Psoas muscle (tissue), 8 donors: Measurements from ENCODE around the gene C14orf93. TPM values are rescaled to one million over a fixed set of nuclear protein-coding genes. Genes with fewer than 3 reads are reported as not detected.

Experiments used
- ATAC-seq, 4 donors: fragments of 200-7000 bp; cut with Tn5 transposase; one replicate each; pipeline ENCODE4 v1.9.1; 2020; ENCODE audit warnings: moderate library complexity in 3 of 4, mild to moderate bottlenecking in 2 of 4
- DNase-seq, 2 donors: peaks; one replicate each; pipeline ENCODE4 v3.0.0-alpha.2; 2020
- H3K27ac ChIP-seq: fragments of 200-600 bp; one replicate; pipeline ENCODE4 v1.8.0; 2022
- H3K27me3 ChIP-seq, 3 donors: fragments of 200-600 bp in 1 of 3; one replicate each; pipeline versions ENCODE4 v1.6.1 to v1.8.0; 2013 to 2022; ENCODE audit warnings: low read length in 2 of 3, mild to moderate bottlenecking in 2 of 3, moderate library complexity in 1 of 3; ENCODE audit not compliant: insufficient read depth in 3 of 3
- H3K36me3 ChIP-seq, 2 donors: fragments of 200-600 bp in 1 of 2; one replicate each; pipeline versions ENCODE4 v1.6.1 to v1.8.0; 2013 to 2022; ENCODE audit warnings: low read depth in 1 of 2, mild to moderate bottlenecking in 1 of 2, moderate library complexity in 1 of 2; ENCODE audit not compliant: insufficient read depth in 1 of 2
- H3K4me1 ChIP-seq: fragments of 200-600 bp; one replicate; pipeline ENCODE4 v1.8.0; 2022
- H3K4me3 ChIP-seq: fragments of 200-600 bp; one replicate; pipeline ENCODE4 v1.8.0; 2022; ENCODE audit warnings: mild to moderate bottlenecking
- H3K9me3 ChIP-seq: fragments of 200-600 bp; one replicate; pipeline ENCODE4 v1.8.0; 2022
- WGBS, 3 donors: extraction: QIAGEN DNeasy Blood & Tissue Kit; methylation state at CpG; one replicate each; pipeline versions ENCODE4 v1.1.6 to v1.1.7; 2013; 5-methylcytosine and 5-hydroxymethylcytosine counted together
- intact Hi-C, 2 donors: fragments of 100-400 bp; cut with DNase I; formaldehyde crosslinking; loops; one replicate each; pipeline versions ENCODE4 v1.11.0 to v1.14.2; 2022
- polyA plus RNA-seq, 3 donors: library from polyadenylated mRNA; stranded (reverse); fragments of 200-250 nt; gene quantifications; one replicate each; pipeline ENCODE4 v1.2.3, GENCODE V29; 2013
- total RNA-seq, 4 donors: library from RNA; stranded (reverse); fragmentation: NEBNext Ultra II Directional in 2 of 4; extraction: Animal tissue kit (Norgen Biotek cat#: 25700) in 2 of 4; gene quantifications; one replicate each; pipeline versions ENCODE4 v1.2.1 to v1.2.4, GENCODE V29; 2021 to 2023
- TF ChIP-seq, protein P1 (sequence below): fragments of 200-600 bp; IDR thresholded peaks from one replicate; pipeline ENCODE4 v1.8.0; 2022; ENCODE audit warnings: antibody characterized with exemption
- donor health status: healthy with polysubstance abuse.
- donor health status: DM: no; HTN: no; CAD: no; lungs with moderate emphysema.
- donor health status: Bipolar disorder and iron deficiency.
- donor health status: healthy.
- donor health status: DM: yes; HTN: yes; CAD: no.
- donor health status: DM: no; HTN: no; CAD: no.
- donor health status: DM: no; HTN: no; CAD: no.
- donor health status: DM: yes; HTN: yes; CAD: no.

C14orf93 gene
- total and polyA plus RNA-seq, 7 donors, result 1.7 to 5.1 (median 3.5) TPM

DNA sequence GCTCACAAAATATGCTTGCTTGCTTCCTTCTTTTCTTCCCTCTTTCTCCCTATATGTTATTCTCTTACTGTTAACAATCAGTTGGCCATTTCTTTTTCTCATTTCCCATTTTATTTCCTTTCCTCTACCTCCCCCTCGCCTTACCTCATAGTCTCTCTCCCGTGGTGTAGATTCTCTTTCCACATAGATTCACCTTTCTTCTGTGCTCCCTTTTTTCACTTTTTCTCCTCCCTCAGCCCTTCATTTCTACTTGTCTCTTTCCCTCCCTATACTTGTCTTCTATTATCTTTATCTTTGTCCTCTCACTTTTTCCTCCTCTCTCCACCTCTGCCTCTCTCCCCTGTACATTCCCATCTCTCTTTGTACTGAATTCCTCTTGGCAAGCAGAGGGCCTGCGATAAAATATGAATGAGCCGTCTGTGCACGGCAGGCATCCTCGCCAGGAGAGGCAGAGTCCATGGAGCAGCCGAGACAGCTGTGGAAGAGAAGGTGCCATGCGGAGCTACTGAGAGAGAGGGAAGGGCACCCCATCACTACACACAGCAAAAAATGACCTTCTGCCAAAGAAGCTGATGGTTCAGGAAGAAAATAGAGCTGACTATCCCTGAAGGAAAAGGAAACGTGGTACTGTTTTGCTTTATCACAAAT, 12.1 kb downstream of the C14orf93 start:
- intact Hi-C loops, result loop anchor here in 1 of 2 donors (2.0 kb wide), 1 partner anchor 55 kb away; no protein-coding TSS in a partner anchor
- H3K27me3 ChIP-seq, result no peaks in the 10 kb centered on the region
- WGBS, 3 donors, result 59 to 62% (median 59%) methylated on average over 9 of the region's 9 CpGs
- ATAC-seq, result no peak
- no peak overlapping the region for H3K4me3 ChIP-seq
- DNase-seq, result no peak
- H3K27ac ChIP-seq, result no peak overlapping the region
- H3K36me3 ChIP-seq, result no peaks in the 10 kb centered on the region
- H3K9me3 ChIP-seq, result no peaks in the 10 kb centered on the region
- H3K4me1 ChIP-seq, result no peaks in the 10 kb centered on the region
- TF ChIP-seq, protein P1, sequence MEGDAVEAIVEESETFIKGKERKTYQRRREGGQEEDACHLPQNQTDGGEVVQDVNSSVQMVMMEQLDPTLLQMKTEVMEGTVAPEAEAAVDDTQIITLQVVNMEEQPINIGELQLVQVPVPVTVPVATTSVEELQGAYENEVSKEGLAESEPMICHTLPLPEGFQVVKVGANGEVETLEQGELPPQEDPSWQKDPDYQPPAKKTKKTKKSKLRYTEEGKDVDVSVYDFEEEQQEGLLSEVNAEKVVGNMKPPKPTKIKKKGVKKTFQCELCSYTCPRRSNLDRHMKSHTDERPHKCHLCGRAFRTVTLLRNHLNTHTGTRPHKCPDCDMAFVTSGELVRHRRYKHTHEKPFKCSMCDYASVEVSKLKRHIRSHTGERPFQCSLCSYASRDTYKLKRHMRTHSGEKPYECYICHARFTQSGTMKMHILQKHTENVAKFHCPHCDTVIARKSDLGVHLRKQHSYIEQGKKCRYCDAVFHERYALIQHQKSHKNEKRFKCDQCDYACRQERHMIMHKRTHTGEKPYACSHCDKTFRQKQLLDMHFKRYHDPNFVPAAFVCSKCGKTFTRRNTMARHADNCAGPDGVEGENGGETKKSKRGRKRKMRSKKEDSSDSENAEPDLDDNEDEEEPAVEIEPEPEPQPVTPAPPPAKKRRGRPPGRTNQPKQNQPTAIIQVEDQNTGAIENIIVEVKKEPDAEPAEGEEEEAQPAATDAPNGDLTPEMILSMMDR, result no peak

- Histone ChIP-seq H3K4me3 (no peak overlapping the region), H3K4me1 (no peaks in the 10 kb centered on the region), H3K27ac (no peak overlapping the region), H3K9me3 (no peaks in the 10 kb centered on the region), H3K36me3 (peaks cover 0 to 2% of the 10 kb centered on the region in 2 donors), H3K27me3 (no peaks in the 10 kb centered on the region)
- TF ChIP-seq, protein P1, result no peak
- no peak for DNase-seq
- ATAC-seq, result no peak
- intact Hi-C loops, result no loop called here
- WGBS, 3 donors, result 72 to 79% (median 77%) methylated on average over 11 of the region's 11 CpGs
Measured at GRCh38 chr14:22996768-22997654, 12.9 kb downstream of the C14orf93 start.

DNA sequence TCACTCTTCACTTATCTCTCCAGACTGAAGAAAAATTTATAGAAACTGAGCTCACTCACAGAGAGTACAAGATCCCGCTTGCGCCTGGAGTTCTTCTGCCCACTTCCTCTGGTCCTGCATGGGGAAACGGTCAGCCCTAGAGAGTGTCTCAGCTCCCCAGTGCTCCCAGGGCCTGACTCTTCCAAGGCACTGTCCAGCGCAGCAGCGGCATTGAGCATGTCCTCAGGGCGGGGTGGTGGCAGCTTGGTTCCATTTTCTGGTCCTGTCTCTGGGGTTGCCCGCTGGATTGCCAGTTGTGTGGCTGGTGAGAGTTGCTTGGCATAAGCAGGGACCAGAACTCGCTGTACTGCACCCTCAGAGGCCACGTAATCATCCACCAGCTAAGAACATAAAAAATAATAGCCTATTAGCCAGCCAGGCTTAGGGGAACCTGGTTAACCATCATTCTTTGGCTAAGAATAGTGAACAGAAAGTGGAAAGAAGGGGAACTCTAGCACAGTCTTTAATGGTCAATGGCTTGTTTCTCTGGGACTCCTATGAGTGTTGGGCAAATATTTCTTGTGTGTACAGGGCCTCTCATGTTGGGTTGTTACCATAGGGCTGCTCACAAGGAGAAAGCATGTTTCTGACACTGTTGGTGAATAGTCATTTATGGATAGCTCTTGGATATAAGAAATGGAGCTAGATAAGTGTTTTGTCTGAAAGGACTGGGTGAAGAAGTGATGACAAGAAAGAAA, 13.9 kb downstream of the C14orf93 start:
- 92 to 94% (median 94%) methylated on average over 9 of the region's 9 CpGs for WGBS, 3 donors
- DNase-seq, result no peak
- no peak overlapping the region for H3K27ac ChIP-seq
- no peaks in the 10 kb centered on the region for H3K9me3 ChIP-seq
- intact Hi-C loops, result no loop called here
- TF ChIP-seq, protein P1, result no peak
- no peak overlapping the region for H3K4me3 ChIP-seq
- H3K36me3 ChIP-seq, result peaks cover 0 to 11% of the 10 kb centered on the region in 2 donors
- no peaks in the 10 kb centered on the region for H3K4me1 ChIP-seq
- ATAC-seq, result no peak
- H3K27me3 ChIP-seq, result no peaks in the 10 kb centered on the region

DNA sequence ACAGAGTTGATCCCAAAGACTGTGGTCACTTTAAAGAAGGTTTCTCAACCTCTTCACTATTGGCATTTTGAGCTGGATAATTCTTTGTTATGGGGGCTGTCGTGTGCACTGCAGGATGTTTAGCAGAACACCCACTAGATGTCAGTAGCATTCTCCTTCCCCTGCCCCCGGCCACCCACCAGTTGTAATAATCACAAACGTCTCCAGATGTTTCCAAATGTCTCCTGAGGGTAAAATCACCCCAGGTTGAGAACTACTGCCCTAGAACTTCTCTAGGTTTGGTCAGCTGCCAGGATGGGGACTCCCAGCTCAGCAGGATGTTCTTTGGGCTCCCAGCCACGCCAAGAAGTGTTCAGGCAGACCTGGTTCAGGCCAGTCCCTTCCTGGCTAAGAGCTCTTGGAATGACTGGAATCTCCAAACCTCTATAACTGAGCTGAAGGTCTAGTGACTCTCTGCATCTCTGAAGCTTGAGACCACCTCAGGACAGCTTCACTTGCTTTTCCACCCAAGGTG, 15.1 kb downstream of the C14orf93 start:
- no peak overlapping the region for H3K4me3 ChIP-seq
- H3K27me3 ChIP-seq, result no peaks in the 10 kb centered on the region
- peak in 3 of 4 donors; percentile 59 to 87 (median 60) for ATAC-seq
- 4 to 21% (median 13%) methylated on average over 4 of the region's 4 CpGs for WGBS, 3 donors
- no peak for DNase-seq
- intact Hi-C loops, result no loop called here
- peaks cover 4 to 16% of the 10 kb centered on the region in 2 donors for H3K36me3 ChIP-seq
- no peaks in the 10 kb centered on the region for H3K4me1 ChIP-seq
- no peaks in the 10 kb centered on the region for H3K9me3 ChIP-seq
- TF ChIP-seq, protein P1, result peak; percentile 48
- H3K27ac ChIP-seq, result no peak overlapping the region
